Esophagus muscularis mucosa (tissue), 4 donors: ENCODE results near the gene METTL4.

ENCODE experiments used
- CTCF ChIP-seq, 3 experiments: fragments of 200-600 bp in 2 of 3; fragments of 450-650 bp in 1 of 3; sonication (generic) in 2 of 3; IDR thresholded peaks; one replicate each; pipeline ENCODE4 v1.5.1; 2017 to 2019; ENCODE audit warnings: antibody characterized with exemption in 3 of 3, mild to moderate bottlenecking in 2 of 3, moderate library complexity in 1 of 3
- EP300 ChIP-seq: sonication (generic); formaldehyde crosslinking; IDR thresholded peaks from one replicate; pipeline ENCODE4 v1.6.1; 2017; ENCODE audit warnings: antibody characterized with exemption
- POLR2A ChIP-seq: fragments of 450-650 bp; IDR thresholded peaks from one replicate; pipeline ENCODE4 v1.6.1; 2017; ENCODE audit warnings: antibody characterized with exemption, moderate library complexity, mild to moderate bottlenecking, low read depth
- POLR2AphosphoS5 ChIP-seq, 2 donors: sonication (generic); formaldehyde crosslinking; IDR thresholded peaks; one replicate each; pipeline ENCODE4 v1.6.1; 2017; ENCODE audit warnings: antibody characterized with exemption in 2 of 2

DNA sequence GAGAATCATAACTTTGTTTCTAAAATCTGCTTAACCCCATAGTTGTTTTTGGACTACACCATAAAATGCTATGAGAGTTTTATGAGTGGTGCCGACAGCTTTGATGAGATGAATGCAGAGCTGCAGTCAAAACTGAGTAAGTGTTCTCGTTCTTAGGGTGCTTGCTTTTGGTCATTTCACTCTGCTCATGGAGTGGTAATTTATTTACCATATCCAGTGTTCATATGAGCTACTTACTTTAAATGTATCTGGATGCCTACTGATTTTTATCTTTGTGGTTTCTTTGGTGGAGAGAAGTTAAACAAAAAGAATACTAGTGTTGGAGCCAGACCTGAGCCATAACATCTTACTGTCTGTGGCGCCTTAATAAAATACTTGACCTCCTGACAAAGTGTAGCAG lies 16.5 kb upstream of the METTL4 start:
- TF ChIP-seq POLR2AphosphoS5 (IDR thresholded peaks at IDR 0.05) (no peak), CTCF (IDR thresholded peaks at IDR 0.05) (no peak), EP300 (no peak), POLR2A (no peak)
